HG03064 (cell line): ENCODE results near the gene FABP6.

Experiments
- ATAC-seq: cut with Tn5 transposase; IDR thresholded peaks from one replicate; pipeline ENCODE4 v1.9.1; 2021; ENCODE audit warnings: low read depth; ENCODE audit not compliant: unreplicated experiment

The FABP6 gene

DNA sequence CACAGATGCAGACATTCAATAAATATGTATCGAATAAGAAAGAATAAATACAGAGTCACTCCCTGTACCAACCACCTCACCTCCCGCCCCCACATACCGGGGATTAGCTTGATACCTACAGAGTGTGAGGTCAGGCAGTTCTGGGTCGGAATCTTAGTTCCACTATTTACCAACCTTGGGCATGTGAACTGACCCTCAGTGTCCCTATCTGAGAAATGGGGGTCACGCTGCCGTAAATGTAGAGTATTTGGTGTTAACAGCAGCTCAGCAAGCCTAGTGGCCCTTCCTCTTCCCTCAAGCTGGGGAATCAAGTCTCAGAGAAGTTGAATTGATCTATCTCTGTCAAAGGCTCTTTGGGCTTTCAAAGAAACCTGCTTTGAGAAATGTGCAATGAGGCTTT, 57.6 kb downstream of the FABP6 start:
- ATAC-seq = no peak

DNA sequence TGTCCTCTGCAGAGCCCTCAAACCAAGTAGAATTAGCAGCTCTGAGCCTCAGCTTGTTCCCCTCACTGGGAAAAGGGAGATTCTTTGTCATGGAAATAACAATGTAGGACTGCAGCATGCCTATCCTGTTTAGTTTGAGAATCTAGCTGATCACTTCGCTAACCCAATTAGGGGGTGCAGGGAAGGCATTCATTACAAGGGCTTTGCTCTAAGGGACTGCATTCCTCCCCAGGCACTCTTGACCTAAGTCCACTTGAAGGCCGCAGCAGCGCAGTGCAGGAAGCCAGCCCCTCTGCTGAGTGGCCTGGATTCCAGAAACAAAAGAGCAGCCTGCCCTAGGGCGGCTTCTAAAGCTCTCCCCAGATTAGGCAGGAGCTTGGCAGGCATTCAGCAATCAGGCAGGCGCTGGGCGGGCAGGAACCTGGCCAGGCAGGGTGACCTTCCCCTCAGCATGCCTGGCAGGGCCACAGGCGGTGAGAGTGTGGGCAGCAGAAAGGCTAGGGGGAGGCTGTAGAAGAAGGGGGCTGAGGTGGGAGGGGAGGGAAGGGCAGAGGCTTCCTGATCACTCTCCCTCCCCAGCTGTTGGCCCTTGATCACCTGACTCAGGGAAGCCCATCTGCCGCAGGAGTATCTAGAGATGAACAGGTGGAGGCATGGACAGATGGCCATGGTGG, 58.2 kb downstream of the FABP6 start:
- no peak for ATAC-seq
